GM18517 (cell line): ENCODE measurements around the gene ZDHHC22.

Experiments
- ATAC-seq: cut with Tn5 transposase; IDR thresholded peaks from one replicate; pipeline ENCODE4 v1.9.1; 2021; ENCODE audit warnings: mild to moderate bottlenecking, moderate library complexity; ENCODE audit not compliant: unreplicated experiment

Gene ZDHHC22

GRCh38 chr14:77106666-77107065, 34.9 kb downstream of the ZDHHC22 start:
- ATAC-seq, result no peak

- no peak for ATAC-seq
These were observed 36.2 kb downstream of the ZDHHC22 start for GRCh38 chr14:77105145-77105939.

- ATAC-seq, result no peak
These were observed 37.2 kb downstream of the ZDHHC22 start for GRCh38 chr14:77104393-77104792.

- no peak for ATAC-seq
These were observed 37.6 kb downstream of the ZDHHC22 start for GRCh38 chr14:77103951-77104350.

GRCh38 chr14:77103475-77103874, 38.1 kb downstream of the ZDHHC22 start:
- no peak for ATAC-seq

- ATAC-seq, result no peak
These were observed 39.4 kb downstream of the ZDHHC22 start for GRCh38 chr14:77102154-77102553.

GRCh38 chr14:77100961-77101360, 40.6 kb downstream of the ZDHHC22 start:
- ATAC-seq, result no peak

- ATAC-seq, result no peak
These were observed 42.0 kb downstream of the ZDHHC22 start for GRCh38 chr14:77099425-77100167.

- ATAC-seq, result no peak
These were observed 42.9 kb downstream of the ZDHHC22 start for GRCh38 chr14:77098529-77099353.

- peak; percentile 88 for ATAC-seq
These were observed 43.7 kb downstream of the ZDHHC22 start, which contains the start of gene CIPC for GRCh38 chr14:77097700-77098528. CIPC (plus strand) TSS chr14:77098258; CDS start chr14:77105709, 7,451 bp downstream.

- no peak for ATAC-seq
These were observed 44.4 kb downstream of the ZDHHC22 start for GRCh38 chr14:77097006-77097699.

- no peak for ATAC-seq
These were observed 46.8 kb downstream of the ZDHHC22 start for GRCh38 chr14:77094672-77095284.

GRCh38 chr14:77092676-77093075, 48.9 kb downstream of the ZDHHC22 start:
- no peak for ATAC-seq

- ATAC-seq, result no peak
These were observed 50.1 kb downstream of the ZDHHC22 start for GRCh38 chr14:77091518-77091917.

GRCh38 chr14:77088645-77089044, 52.9 kb downstream of the ZDHHC22 start:
- no peak for ATAC-seq

- no peak for ATAC-seq
These were observed 53.4 kb downstream of the ZDHHC22 start for GRCh38 chr14:77088219-77088618.

- ATAC-seq, result no peak
These were observed 54.0 kb downstream of the ZDHHC22 start for GRCh38 chr14:77087631-77088030.

- ATAC-seq, result no peak
These were observed 54.6 kb downstream of the ZDHHC22 start for GRCh38 chr14:77086951-77087350.

- no peak for ATAC-seq
These were observed 55.4 kb downstream of the ZDHHC22 start for GRCh38 chr14:77086017-77086727.
